Pancreas (tissue), 10 donors: Measurements from ENCODE around the gene RIPPLY3. TPM values are rescaled to one million over a fixed set of nuclear protein-coding genes. Genes with fewer than 3 reads are reported as not detected.

ENCODE experiments used
- ATAC-seq, 4 donors: fragments of 200-7000 bp; cut with Tn5 transposase; one replicate each; pipeline versions ENCODE4 v1.8.0 to v1.9.1; 2020; ENCODE audit warnings: mild to moderate bottlenecking in 4 of 4, moderate library complexity in 4 of 4
- DNase-seq, 6 donors: peaks; one replicate each; pipeline ENCODE4 v3.0.0-alpha.2; 2020
- FAIRE-seq: peaks from 2 replicates; lab custom pipeline; 2012; peaks lifted over from hg19 to GRCh38; lab: Jason Lieb, UNC
- H3K27ac ChIP-seq, 4 donors: fragments of 200-600 bp; sonication (generic); 1 replicate in 3 of 4; 2 replicates in 1 of 4; pipeline versions ENCODE4 v1.5.0 to v1.8.0; 2020
- H3K27me3 ChIP-seq, 4 donors: fragments of 200-600 bp; one replicate each; pipeline ENCODE4 v1.8.0; 2021
- H3K36me3 ChIP-seq, 3 donors: fragments of 200-600 bp; sonication (generic) in 1 of 3; one replicate each; pipeline versions ENCODE4 v1.5.0 to v1.8.0; 2020 to 2021
- H3K4me1 ChIP-seq, 3 donors: fragments of 200-600 bp; one replicate each; pipeline ENCODE4 v1.8.0; 2021
- H3K4me3 ChIP-seq, 4 donors: fragments of 200-600 bp; sonication (generic) in 2 of 4; one replicate each; pipeline versions ENCODE4 v1.5.0 to v1.8.0; 2020 to 2021
- H3K9me3 ChIP-seq, 4 donors: fragments of 200-600 bp; one replicate each; pipeline ENCODE4 v1.8.0; 2021
- CTCF ChIP-seq, 4 donors: fragments of 200-600 bp; sonication (generic) in 3 of 4; IDR thresholded peaks; one replicate each; pipeline versions ENCODE4 v1.5.0 to v1.8.0; 2021; ENCODE audit warnings: antibody characterized with exemption in 4 of 4
- WGBS, 2 donors: extraction: QIAGEN DNeasy Blood & Tissue Kit; methylation state at CpG; one replicate each; pipeline ENCODE4 v1.1.7; 2013; 5-methylcytosine and 5-hydroxymethylcytosine counted together
- intact Hi-C, 3 donors: fragments of 100-400 bp; cut with DNase I; formaldehyde crosslinking; loops; one replicate each; pipeline versions ENCODE4 v1.11.1 to v1.14.2; 2022
- polyA plus RNA-seq, 2 donors: library from polyadenylated mRNA; stranded (reverse); fragments of 200-250 nt; gene quantifications; one replicate each; pipeline ENCODE4 v1.2.3, GENCODE V29; 2013
- total RNA-seq, 6 donors: library from RNA; stranded (reverse); fragmentation: NEBNext Ultra II Directional in 4 of 6; extraction: Animal tissue kit (Norgen Biotek cat#: 25700) in 4 of 6; gene quantifications; one replicate each; pipeline versions ENCODE4 v1.2.1 to v1.2.4, GENCODE V29; 2021 to 2023
- donor health status: healthy with polysubstance abuse.
- donor health status: DM: no; HTN: no; CAD: no; lungs with moderate emphysema.
- donor health status: DM: no; HTN: no; CAD: no.
- donor health status: control.
- donor health status: control.
- donor health status: Bipolar disorder and iron deficiency.
- donor health status: DM: yes; HTN: yes; CAD: no.
- donor health status: DM: no; HTN: no; CAD: no.
- donor health status: DM: no; HTN: no; CAD: no.
- donor health status: DM: yes; HTN: yes; CAD: no.

Gene RIPPLY3
- total and polyA plus RNA-seq, 8 donors, result 0.09 to 0.26 (median 0.11) TPM; not detected in 5

GRCh38 chr21:37036177-37036576 lies 29.7 kb downstream of the RIPPLY3 start:
- Histone ChIP-seq H3K27ac (no peak overlapping the region), H3K4me1 (no peaks in the 10 kb centered on the region), H3K36me3 (no peaks in the 10 kb centered on the region), H3K9me3 (no peaks in the 10 kb centered on the region), H3K27me3 (no peaks in the 10 kb centered on the region), H3K4me3 (no peak overlapping the region)
- DNase-seq (no peak), FAIRE-seq (no peak), ATAC-seq (no peak)
- TF ChIP-seq CTCF (IDR thresholded peaks at IDR 0.05), result no peak
- 88 to 91% methylated on average over 4 of the region's 4 CpGs for WGBS, 2 donors
- intact Hi-C loops, result no loop called here

- intact Hi-C loops, result no loop called here
- H3K4me3 ChIP-seq, result no peak overlapping the region
- no peaks in the 10 kb centered on the region for H3K4me1 ChIP-seq
- ATAC-seq (no peak), DNase-seq (no peak), FAIRE-seq (no peak)
- no peaks in the 10 kb centered on the region for H3K36me3 ChIP-seq
- TF ChIP-seq CTCF (IDR thresholded peaks at IDR 0.05), result no peak
- 66 to 73% methylated on average over 9 of the region's 9 CpGs for WGBS, 2 donors
- H3K27ac ChIP-seq, result no peak overlapping the region
- no peaks in the 10 kb centered on the region for H3K27me3 ChIP-seq
- no peaks in the 10 kb centered on the region for H3K9me3 ChIP-seq
These were observed 33.0 kb downstream of the RIPPLY3 start for GRCh38 chr21:37039411-37040075.

- WGBS, 2 donors, result 90 to 93% methylated on average over 3 of the region's 3 CpGs
- FAIRE-seq, result no peak
- Histone ChIP-seq H3K4me1 (no peaks in the 10 kb centered on the region), H3K4me3 (no peak overlapping the region), H3K9me3 (no peaks in the 10 kb centered on the region), H3K36me3 (no peaks in the 10 kb centered on the region), H3K27me3 (no peaks in the 10 kb centered on the region), H3K27ac (no peak overlapping the region)
- no peak for ATAC-seq
- no peak for DNase-seq
- no peak for TF ChIP-seq CTCF (IDR thresholded peaks at IDR 0.05)
- intact Hi-C loops, result no loop called here
These were observed 33.7 kb downstream of the RIPPLY3 start for GRCh38 chr21:37040212-37040611.

GRCh38 chr21:37041706-37042271 lies 35.3 kb downstream of the RIPPLY3 start:
- DNase-seq, result no peak
- no peak for TF ChIP-seq CTCF (IDR thresholded peaks at IDR 0.05)

GRCh38 chr21:37043818-37044217 lies 37.3 kb downstream of the RIPPLY3 start:
- ATAC-seq (no peak), DNase-seq (no peak), FAIRE-seq (no peak)
- intact Hi-C loops, result no loop called here
- H3K27ac ChIP-seq, result no peak overlapping the region
- TF ChIP-seq CTCF (IDR thresholded peaks at IDR 0.05), result no peak
- no peaks in the 10 kb centered on the region for H3K27me3 ChIP-seq
- no peaks in the 10 kb centered on the region for H3K9me3 ChIP-seq
- H3K4me1 ChIP-seq, result no peaks in the 10 kb centered on the region
- 92 to 93% methylated on average over 6 of the region's 6 CpGs for WGBS, 2 donors
- no peak overlapping the region for H3K4me3 ChIP-seq
- no peaks in the 10 kb centered on the region for H3K36me3 ChIP-seq

More at GRCh38 chr21:37041706-37042271, 35.3 kb downstream of the RIPPLY3 start:
- Histone ChIP-seq H3K4me1 (no peaks in the 10 kb centered on the region), H3K4me3 (no peak overlapping the region), H3K36me3 (no peaks in the 10 kb centered on the region), H3K27ac (no peak overlapping the region), H3K9me3 (no peaks in the 10 kb centered on the region), H3K27me3 (no peaks in the 10 kb centered on the region)
- 91 to 98% methylated on average over 4 of the region's 4 CpGs for WGBS, 2 donors
- ATAC-seq (no peak), FAIRE-seq (no peak)
- intact Hi-C loops, result no loop called here
